Left lung (tissue), 10 donors: ENCODE results near the gene EFNA1. TPM values are rescaled to one million over a fixed set of nuclear protein-coding genes. Genes with fewer than 3 reads are reported as not detected.
A peak's percentile ranks its signal among the peaks of the same experiment; 100 is the strongest.

Experiments
- ATAC-seq: fragments of 200-7000 bp; cut with Tn5 transposase; one replicate; pipeline ENCODE4 v1.9.1; 2020; ENCODE audit warnings: moderate library complexity
- DNase-seq, 4 donors: peaks; one replicate each; pipeline ENCODE4 v3.0.0-alpha.2; 2013 to 2020
- H3K27ac ChIP-seq, 2 donors: fragments of 200-600 bp; sonication (generic) in 1 of 2; one replicate each; pipeline versions ENCODE4 v1.5.0 to v1.8.0; 2020 to 2021
- H3K27me3 ChIP-seq, 2 donors: fragments of 200-600 bp; sonication (generic) in 1 of 2; one replicate each; pipeline versions ENCODE4 v1.5.0 to v1.8.0; 2020 to 2021
- H3K36me3 ChIP-seq, 2 donors: fragments of 200-600 bp; sonication (generic) in 1 of 2; one replicate each; pipeline versions ENCODE4 v1.5.0 to v1.8.0; 2020 to 2021
- H3K4me1 ChIP-seq, 2 donors: fragments of 200-600 bp; one replicate each; pipeline ENCODE4 v1.8.0; 2021
- H3K4me3 ChIP-seq, 2 donors: fragments of 200-600 bp; sonication (generic) in 1 of 2; one replicate each; pipeline versions ENCODE4 v1.5.0 to v1.8.0; 2020 to 2021; ENCODE audit warnings: mild to moderate bottlenecking in 1 of 2
- H3K9me3 ChIP-seq, 2 donors: fragments of 200-600 bp; sonication (generic) in 1 of 2; one replicate each; pipeline versions ENCODE4 v1.5.0 to v1.8.0; 2020 to 2021
- CTCF ChIP-seq, 2 donors: fragments of 200-600 bp; sonication (generic) in 1 of 2; IDR thresholded peaks; one replicate each; pipeline versions ENCODE4 v1.5.0 to v1.8.0; 2021; ENCODE audit warnings: antibody characterized with exemption in 2 of 2
- intact Hi-C, 2 donors: fragments of 100-400 bp; cut with DNase I; formaldehyde crosslinking; loops; one replicate each; pipeline versions ENCODE4 v1.11.2 to v1.14.2; 2022
- polyA plus RNA-seq, 6 donors: library from polyadenylated mRNA; unstranded; fragments of 120-200 nt; gene quantifications; one replicate each; pipeline ENCODE4 v1.2.1, GENCODE V29; 2013; ENCODE audit not compliant: insufficient read length in 6 of 6
- total RNA-seq, 2 donors: library from RNA; stranded (reverse); fragmentation: NEBNext Ultra II Directional; extraction: Animal tissue kit (Norgen Biotek cat#: 25700); gene quantifications; one replicate each; pipeline ENCODE4 v1.2.1, GENCODE V29; 2021
- donor health status: DM: no; HTN: yes; CAD: no.
- donor health status: DM: no; HTN: no; CAD: no.

EFNA1 gene
- total and polyA plus RNA-seq, 8 donors = 63.7 to 148 (median 98.4) TPM

GRCh38 chr1:155183775-155184221 is 56.1 kb downstream of the EFNA1 start:
- Histone ChIP-seq H3K27ac (no peak overlapping the region), H3K4me1 (peaks cover 0 to 17% of the 10 kb centered on the region in 2 donors), H3K9me3 (no peaks in the 10 kb centered on the region), H3K36me3 (no peaks in the 10 kb centered on the region), H3K27me3 (no peaks in the 10 kb centered on the region), H3K4me3 (no peak overlapping the region)
- ATAC-seq = no peak
- peak in 1 of 4 donors; percentile 36 for DNase-seq
- intact Hi-C loops = no loop called here
- TF ChIP-seq CTCF (IDR thresholded peaks at IDR 0.05) = no peak

GRCh38 chr1:155184351-155184811 is 56.7 kb downstream of the EFNA1 start:
- no peaks in the 10 kb centered on the region for H3K27me3 ChIP-seq
- H3K27ac ChIP-seq = peak overlapping the region in 1 of 2 donors; percentile 39
- ATAC-seq (peak; percentile 0), DNase-seq (peak in 1 of 4 donors; percentile 31)
- H3K9me3 ChIP-seq = no peaks in the 10 kb centered on the region
- H3K4me1 ChIP-seq = peaks cover 0 to 15% of the 10 kb centered on the region in 2 donors
- intact Hi-C loops = no loop called here
- no peak for TF ChIP-seq CTCF (IDR thresholded peaks at IDR 0.05)
- H3K36me3 ChIP-seq = no peaks in the 10 kb centered on the region
- no peak overlapping the region for H3K4me3 ChIP-seq

Other genes with a start within 250 kb of the EFNA1 start
- 10 to 100 TPM; 39.6 to 44.3 TPM for gene PMVK, start 191.2 kb upstream of the EFNA1 start, total RNA-seq
- gene PMVK, start 191.2 kb upstream of the EFNA1 start, polyA plus RNA-seq = 10 to 100 TPM; 31.7 to 39.2 (median 33.8) TPM
- gene PBXIP1, start 171.8 kb upstream of the EFNA1 start, total RNA-seq = 10 to 100 TPM; 32.6 to 83.5 TPM
- gene PBXIP1, start 171.8 kb upstream of the EFNA1 start, polyA plus RNA-seq = 10 to 100 TPM; 72.8 to 84.4 (median 79.1) TPM
- 10 to 100 TPM; 26.6 to 30.9 TPM for gene PYGO2, start 166.1 kb upstream of the EFNA1 start, total RNA-seq
- gene PYGO2, start 166.1 kb upstream of the EFNA1 start, polyA plus RNA-seq = 10 to 100 TPM; 35.8 to 42.9 (median 39.5) TPM
- 100 to 1,000 TPM; 134 to 144 TPM for gene SHC1, start 157.1 kb upstream of the EFNA1 start, total RNA-seq
- 100 to 1,000 TPM; 120 to 148 (median 127) TPM for gene SHC1, start 157.1 kb upstream of the EFNA1 start, polyA plus RNA-seq
- 10 to 100 TPM; 29.7 to 40.8 TPM for gene CKS1B, start 153.2 kb upstream of the EFNA1 start, total RNA-seq
- gene CKS1B, start 153.2 kb upstream of the EFNA1 start, polyA plus RNA-seq = 100 to 1,000 TPM in 3 of 6 donors, 10 to 100 TPM in 3; 86.0 to 141 (median 100) TPM
- 10 to 100 TPM; 26.4 to 39.9 TPM for gene FLAD1, start 144.5 kb upstream of the EFNA1 start, total RNA-seq
- 10 to 100 TPM; 26.6 to 38.8 (median 30.2) TPM for gene FLAD1, start 144.5 kb upstream of the EFNA1 start, polyA plus RNA-seq
- under 1 TPM in 1 of 2 donors, not detected in 1; 0.52 TPM for gene LENEP, start 134.3 kb upstream of the EFNA1 start, total RNA-seq
- 1 to 10 TPM in 3 of 6 donors, under 1 TPM in 3; 0.64 to 1.8 (median 0.92) TPM for gene LENEP, start 134.3 kb upstream of the EFNA1 start, polyA plus RNA-seq
- gene ZBTB7B, start 125.1 kb upstream of the EFNA1 start, total RNA-seq = 100 to 1,000 TPM in 1 of 2 donors, 10 to 100 TPM in 1; 60.5 to 104 TPM
- 10 to 100 TPM; 14.4 to 21.7 (median 17.0) TPM for gene ZBTB7B, start 125.1 kb upstream of the EFNA1 start, polyA plus RNA-seq
- gene DCST2, start 94.1 kb upstream of the EFNA1 start, total RNA-seq = 1 to 10 TPM in 1 of 2 donors, under 1 TPM in 1; 0.60 to 1.3 TPM
- gene DCST2, start 94.1 kb upstream of the EFNA1 start, polyA plus RNA-seq = 1 to 10 TPM; 1.9 to 2.5 (median 2.2) TPM
- not detected for gene DCST1, start 94.1 kb upstream of the EFNA1 start, total RNA-seq
- under 1 TPM; 0.57 to 0.87 (median 0.79) TPM for gene DCST1, start 94.1 kb upstream of the EFNA1 start, polyA plus RNA-seq
- 100 to 1,000 TPM; 116 to 172 TPM for gene ADAM15, start 76.6 kb upstream of the EFNA1 start, total RNA-seq
- gene ADAM15, start 76.6 kb upstream of the EFNA1 start, polyA plus RNA-seq = 100 to 1,000 TPM in 1 of 6 donors, 10 to 100 TPM in 5; 54.4 to 105 (median 74.6) TPM
- gene EFNA4, start 64.1 kb upstream of the EFNA1 start, total RNA-seq = 10 to 100 TPM in 1 of 2 donors, 1 to 10 TPM in 1; 8.6 to 11.2 TPM
- gene EFNA4, start 64.1 kb upstream of the EFNA1 start, polyA plus RNA-seq = 10 to 100 TPM; 19.1 to 23.1 (median 22.6) TPM
- gene EFNA3, start 49.0 kb upstream of the EFNA1 start, total RNA-seq = 1 to 10 TPM; 1.1 to 2.0 TPM
- gene EFNA3, start 49.0 kb upstream of the EFNA1 start, polyA plus RNA-seq = 1 to 10 TPM; 2.6 to 4.8 (median 3.9) TPM
- 10 to 100 TPM; 46.6 to 64.6 TPM for gene SLC50A1, start 8.0 kb downstream of the EFNA1 start, total RNA-seq
- gene SLC50A1, start 8.0 kb downstream of the EFNA1 start, polyA plus RNA-seq = 10 to 100 TPM; 31.9 to 41.6 (median 34.5) TPM
- gene DPM3, start 12.7 kb downstream of the EFNA1 start, total RNA-seq = 10 to 100 TPM; 63.1 to 91.0 TPM
- 10 to 100 TPM; 19.6 to 30.7 (median 27.3) TPM for gene DPM3, start 12.7 kb downstream of the EFNA1 start, polyA plus RNA-seq
- 100 to 1,000 TPM; 176 to 184 TPM for gene KRTCAP2, start 45.4 kb downstream of the EFNA1 start, total RNA-seq
- 100 to 1,000 TPM in 4 of 6 donors, 10 to 100 TPM in 2; 93.9 to 116 (median 110) TPM for gene KRTCAP2, start 45.4 kb downstream of the EFNA1 start, polyA plus RNA-seq
- gene TRIM46, start 46.0 kb downstream of the EFNA1 start, total RNA-seq = under 1 TPM; 0.45 to 0.73 TPM
- 1 to 10 TPM; 3.6 to 6.2 (median 4.6) TPM for gene TRIM46, start 46.0 kb downstream of the EFNA1 start, polyA plus RNA-seq
- gene THBS3, start 80.0 kb downstream of the EFNA1 start, total RNA-seq = 10 to 100 TPM; 30.6 to 41.8 TPM
- 10 to 100 TPM; 33.1 to 51.0 (median 44.6) TPM for gene THBS3, start 80.0 kb downstream of the EFNA1 start, polyA plus RNA-seq
- 10 to 100 TPM; 30.2 to 45.5 TPM for gene MTX1, start 80.8 kb downstream of the EFNA1 start, total RNA-seq
- gene MTX1, start 80.8 kb downstream of the EFNA1 start, polyA plus RNA-seq = 10 to 100 TPM; 28.6 to 36.5 (median 31.1) TPM
- gene ENTREP3, start 127.6 kb downstream of the EFNA1 start, total RNA-seq = 10 to 100 TPM; 23.2 to 33.5 TPM
- gene ENTREP3, start 127.6 kb downstream of the EFNA1 start, polyA plus RNA-seq = 10 to 100 TPM; 17.1 to 24.4 (median 20.1) TPM
- gene SCAMP3, start 134.5 kb downstream of the EFNA1 start, total RNA-seq = 10 to 100 TPM; 63.1 to 85.3 TPM
- 10 to 100 TPM; 45.8 to 62.2 (median 53.1) TPM for gene SCAMP3, start 134.5 kb downstream of the EFNA1 start, polyA plus RNA-seq
- gene CLK2, start 145.6 kb downstream of the EFNA1 start, total RNA-seq = 10 to 100 TPM; 45.4 to 55.2 TPM
- gene CLK2, start 145.6 kb downstream of the EFNA1 start, polyA plus RNA-seq = 10 to 100 TPM; 70.0 to 94.8 (median 78.8) TPM
- gene HCN3, start 149.6 kb downstream of the EFNA1 start, total RNA-seq = 1 to 10 TPM; 2.4 to 3.8 TPM
- gene HCN3, start 149.6 kb downstream of the EFNA1 start, polyA plus RNA-seq = 10 to 100 TPM in 2 of 6 donors, 1 to 10 TPM in 4; 8.1 to 11.7 (median 8.6) TPM
- gene PKLR, start 173.6 kb downstream of the EFNA1 start, total RNA-seq = not detected
- gene PKLR, start 173.6 kb downstream of the EFNA1 start, polyA plus RNA-seq = under 1 TPM in 4 of 6 donors, not detected in 2; 0.07 to 0.21 (median 0.14) TPM
- 100 to 1,000 TPM; 206 to 411 TPM for gene FDPS, start 181.0 kb downstream of the EFNA1 start, total RNA-seq
- 100 to 1,000 TPM; 166 to 213 (median 184) TPM for gene FDPS, start 181.0 kb downstream of the EFNA1 start, polyA plus RNA-seq
- 10 to 100 TPM; 36.2 to 42.8 TPM for gene RUSC1, start 193.0 kb downstream of the EFNA1 start, total RNA-seq
- gene RUSC1, start 193.0 kb downstream of the EFNA1 start, polyA plus RNA-seq = 10 to 100 TPM; 32.7 to 43.3 (median 36.7) TPM